ENCODE measurements around the gene NPAS3.

DNA sequence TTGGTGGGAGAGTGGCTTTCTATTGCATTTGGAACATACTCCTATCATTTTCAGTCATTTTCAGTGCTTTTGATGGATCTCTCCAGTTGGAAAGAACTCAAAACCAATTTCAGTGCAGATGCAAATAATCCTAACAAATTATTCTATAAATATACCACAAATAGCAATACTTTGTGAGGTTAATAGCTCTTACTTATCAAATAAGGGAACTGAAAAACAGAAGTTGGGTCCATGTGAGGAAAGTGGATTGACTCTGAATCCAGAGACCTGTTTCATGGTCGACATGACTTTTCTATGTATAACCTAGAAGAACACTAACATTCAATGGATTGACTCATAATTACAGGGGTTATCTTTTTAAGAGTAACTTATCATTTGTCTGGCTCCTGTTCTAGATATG lies 763.6 kb downstream of the NPAS3 start:
- TF ChIP-seq ZEB2 (tag by site-specific recombination; IDR thresholded peaks at IDR 0.05), result no peak
- no peak for TF ChIP-seq HOXA7 (CRISPR knock-in tag; IDR thresholded peaks at IDR 0.05; ENCODE audit: borderline replicate concordance)
- TF ChIP-seq, protein P1, sequence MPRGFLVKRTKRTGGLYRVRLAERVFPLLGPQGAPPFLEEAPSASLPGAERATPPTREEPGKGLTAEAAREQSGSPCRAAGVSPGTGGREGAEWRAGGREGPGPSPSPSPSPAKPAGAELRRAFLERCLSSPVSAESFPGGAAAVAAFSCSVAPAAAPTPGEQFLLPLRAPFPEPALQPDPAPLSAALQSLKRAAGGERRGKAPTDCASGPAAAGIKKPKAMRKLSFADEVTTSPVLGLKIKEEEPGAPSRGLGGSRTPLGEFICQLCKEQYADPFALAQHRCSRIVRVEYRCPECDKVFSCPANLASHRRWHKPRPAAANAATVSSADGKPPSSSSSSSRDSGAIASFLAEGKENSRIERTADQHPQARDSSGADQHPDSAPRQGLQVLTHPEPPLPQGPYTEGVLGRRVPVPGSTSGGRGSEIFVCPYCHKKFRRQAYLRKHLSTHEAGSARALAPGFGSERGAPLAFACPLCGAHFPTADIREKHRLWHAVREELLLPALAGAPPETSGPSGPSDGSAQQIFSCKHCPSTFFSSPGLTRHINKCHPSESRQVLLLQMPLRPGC (tag by site-specific recombination; IDR thresholded peaks at IDR 0.05), result no peak
- TF ChIP-seq ZNF558 (tag by site-specific recombination; IDR thresholded peaks at IDR 0.05), result no peak
- TF ChIP-seq ZNF510 (tag by site-specific recombination; IDR thresholded peaks at IDR 0.05; ENCODE audit: insufficient replicate concordance), result no peak
- no peak for TF ChIP-seq ZNF596 (tag by site-specific recombination; IDR thresholded peaks at IDR 0.05)
